Endometrial microvascular endothelial cells (primary cell): Measurements from ENCODE around the gene GPR137. TPM values are rescaled to one million over a fixed set of nuclear protein-coding genes. Genes with fewer than 3 reads are reported as not detected.
"Not testable (repeated sequence)": the region's sequence is repeated elsewhere in the genome, so short reads cannot be mapped to it uniquely, and the experiment has no call there.

ENCODE experiments used
- in situ Hi-C: cut with HindIII; loops from 2 replicates; pipeline ENCODE4 v1.10.0; 2017; ENCODE audit warnings: low sequenced_read_pairs, low pct_unique_long_range_greater_than_20kb; ENCODE audit errors: inconsistent ontology term
- total RNA-seq: library from RNA; depleted of rRNA; stranded (reverse); fragments of >200 nt; gene quantifications from one replicate; pipeline ENCODE4 v1.2.3, GENCODE V29; 2015; ENCODE audit errors: inconsistent ontology term

GPR137 gene
- total RNA-seq, 1 donor from 2014 or later = 26.8 TPM

- in situ Hi-C loops = no loop called here
These were observed 9.1 kb downstream of the GPR137 start for GRCh38 chr11:64294774-64295173.

- in situ Hi-C loops = no loop called here
These were observed 10.1 kb downstream of the GPR137 start for GRCh38 chr11:64295760-64296159.

DNA sequence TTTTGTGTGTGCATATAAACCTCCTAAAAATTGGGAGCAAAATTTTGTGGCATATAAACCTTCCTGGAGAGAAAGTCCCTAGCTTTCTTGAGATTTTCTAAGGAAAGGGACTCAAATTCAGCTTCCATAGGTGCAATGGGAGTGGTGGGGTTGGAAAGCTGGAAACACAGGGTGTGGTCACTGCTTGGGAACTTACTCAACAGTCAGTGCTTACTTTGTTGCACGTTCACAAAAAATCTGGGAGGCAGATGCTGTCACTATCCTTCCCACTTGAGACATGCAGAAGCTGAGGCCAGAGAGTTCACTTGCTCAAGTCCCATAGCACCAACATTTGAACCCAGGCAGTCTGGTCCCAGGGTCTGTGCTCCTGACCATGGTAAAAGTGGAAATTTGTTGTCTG lies 10.6 kb downstream of the GPR137 start:
- in situ Hi-C loops = no loop called here

DNA sequence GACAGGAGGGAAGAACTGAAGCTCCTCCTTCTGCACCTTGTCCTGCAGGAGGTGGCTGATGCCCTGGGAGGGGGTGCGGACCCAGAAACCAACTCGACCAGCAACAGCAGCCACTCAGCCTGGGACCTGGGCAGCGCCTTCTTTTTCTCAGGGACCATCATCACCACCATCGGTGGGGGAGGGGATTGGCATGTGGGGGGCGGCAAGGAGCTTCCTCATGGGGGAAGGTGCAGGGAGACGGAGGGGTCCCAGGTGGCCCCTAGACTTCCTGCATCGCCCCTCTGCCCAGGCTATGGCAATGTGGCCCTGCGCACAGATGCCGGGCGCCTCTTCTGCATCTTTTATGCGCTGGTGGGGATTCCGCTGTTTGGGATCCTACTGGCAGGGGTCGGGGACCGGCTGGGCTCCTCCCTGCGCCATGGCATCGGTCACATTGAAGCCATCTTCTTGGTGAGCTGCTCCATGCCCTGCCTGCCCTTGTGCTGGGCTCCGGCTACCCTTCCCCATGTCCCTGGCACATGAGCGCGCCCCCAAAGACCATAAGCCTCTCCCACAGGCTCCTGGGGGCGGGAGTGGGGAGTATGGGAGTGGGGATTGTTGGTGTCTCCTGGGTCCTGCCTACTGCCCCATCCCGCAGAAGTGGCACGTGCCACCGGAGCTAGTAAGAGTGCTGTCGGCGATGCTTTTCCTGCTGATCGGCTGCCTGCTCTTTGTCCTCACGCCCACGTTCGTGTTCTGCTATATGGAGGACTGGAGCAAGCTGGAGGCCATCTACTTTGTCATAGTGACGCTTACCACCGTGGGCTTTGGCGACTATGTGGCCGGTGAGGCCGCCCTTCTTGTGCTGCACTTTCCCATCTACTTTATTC lies 11.4 kb downstream of the GPR137 start:
- in situ Hi-C loops = no loop called here

DNA sequence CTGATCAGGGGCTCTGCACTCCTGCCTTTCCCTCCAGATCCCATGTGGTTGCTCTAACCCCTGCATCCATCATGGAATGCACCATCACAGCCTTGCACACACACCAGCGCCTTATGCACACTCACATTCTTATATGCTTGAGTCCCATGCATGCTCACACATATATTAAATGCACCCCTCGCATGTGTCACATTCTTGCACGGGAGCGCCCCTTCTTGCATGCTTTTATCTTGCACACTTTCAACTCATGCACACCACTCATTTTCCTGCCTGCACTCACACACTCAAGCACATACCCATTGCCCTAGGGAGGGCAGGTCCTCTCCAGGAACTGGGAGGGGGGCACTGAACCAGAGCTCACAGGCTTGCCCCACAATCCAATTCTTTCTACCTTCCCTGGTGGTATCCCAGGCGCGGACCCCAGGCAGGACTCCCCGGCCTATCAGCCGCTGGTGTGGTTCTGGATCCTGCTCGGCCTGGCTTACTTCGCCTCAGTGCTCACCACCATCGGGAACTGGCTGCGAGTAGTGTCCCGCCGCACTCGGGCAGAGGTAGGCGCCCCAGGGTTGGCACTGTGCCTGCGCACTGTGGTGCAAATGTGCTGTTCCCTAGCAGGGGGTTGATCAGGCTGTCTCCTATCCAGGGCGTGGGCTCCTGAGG lies 12.2 kb downstream of the GPR137 start:
- in situ Hi-C loops = no loop called here

- in situ Hi-C loops = no loop called here
These were observed 13.6 kb downstream of the GPR137 start for GRCh38 chr11:64298966-64299846.

DNA sequence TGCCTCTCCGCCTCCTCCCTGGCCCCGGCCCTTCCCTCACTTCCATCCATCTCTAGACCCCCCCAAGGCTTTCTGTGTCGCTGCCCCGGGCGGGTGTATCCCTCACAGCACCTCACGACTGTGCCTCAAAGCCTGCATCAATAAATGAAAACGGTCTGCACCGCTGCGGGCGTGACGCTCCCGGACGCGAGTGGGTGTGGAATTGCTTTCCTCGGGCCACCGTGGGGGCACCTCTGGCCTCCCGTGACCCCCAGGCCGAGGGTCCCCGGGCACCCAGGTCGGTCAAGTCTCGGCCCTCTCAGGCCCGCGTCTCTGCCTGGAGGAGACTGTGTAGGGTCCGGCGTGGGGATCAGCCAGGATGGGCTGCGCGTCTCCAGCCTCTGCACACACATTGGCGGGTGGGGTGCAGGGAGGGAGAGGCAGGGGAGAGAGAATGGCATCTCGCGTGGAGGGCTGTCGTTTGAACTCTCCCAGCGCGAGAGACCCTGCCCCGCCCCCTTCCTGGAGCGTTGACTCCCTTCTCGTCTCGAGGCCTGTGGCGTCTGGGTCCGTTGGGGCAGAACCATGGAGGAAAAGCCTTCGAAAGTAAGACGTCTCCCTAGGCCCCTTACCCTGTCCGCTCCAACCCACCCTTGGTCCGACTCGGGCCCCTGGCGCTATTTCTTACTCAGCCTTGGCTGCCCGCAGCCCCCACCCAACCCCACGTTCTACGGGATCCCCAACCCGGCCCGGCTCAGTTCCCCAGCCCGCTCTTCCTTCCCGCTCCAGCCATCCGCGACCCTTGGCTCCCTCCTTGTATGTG lies 14.4 kb downstream of the GPR137 start, which contains the start of gene CATSPERZ:
Gene CATSPERZ, plus strand, starts transcription at position 512 of the 802 bp plus-strand sequence. Its CDS starts 53 bp downstream, at position 565.
- in situ Hi-C loops = no loop called here

DNA sequence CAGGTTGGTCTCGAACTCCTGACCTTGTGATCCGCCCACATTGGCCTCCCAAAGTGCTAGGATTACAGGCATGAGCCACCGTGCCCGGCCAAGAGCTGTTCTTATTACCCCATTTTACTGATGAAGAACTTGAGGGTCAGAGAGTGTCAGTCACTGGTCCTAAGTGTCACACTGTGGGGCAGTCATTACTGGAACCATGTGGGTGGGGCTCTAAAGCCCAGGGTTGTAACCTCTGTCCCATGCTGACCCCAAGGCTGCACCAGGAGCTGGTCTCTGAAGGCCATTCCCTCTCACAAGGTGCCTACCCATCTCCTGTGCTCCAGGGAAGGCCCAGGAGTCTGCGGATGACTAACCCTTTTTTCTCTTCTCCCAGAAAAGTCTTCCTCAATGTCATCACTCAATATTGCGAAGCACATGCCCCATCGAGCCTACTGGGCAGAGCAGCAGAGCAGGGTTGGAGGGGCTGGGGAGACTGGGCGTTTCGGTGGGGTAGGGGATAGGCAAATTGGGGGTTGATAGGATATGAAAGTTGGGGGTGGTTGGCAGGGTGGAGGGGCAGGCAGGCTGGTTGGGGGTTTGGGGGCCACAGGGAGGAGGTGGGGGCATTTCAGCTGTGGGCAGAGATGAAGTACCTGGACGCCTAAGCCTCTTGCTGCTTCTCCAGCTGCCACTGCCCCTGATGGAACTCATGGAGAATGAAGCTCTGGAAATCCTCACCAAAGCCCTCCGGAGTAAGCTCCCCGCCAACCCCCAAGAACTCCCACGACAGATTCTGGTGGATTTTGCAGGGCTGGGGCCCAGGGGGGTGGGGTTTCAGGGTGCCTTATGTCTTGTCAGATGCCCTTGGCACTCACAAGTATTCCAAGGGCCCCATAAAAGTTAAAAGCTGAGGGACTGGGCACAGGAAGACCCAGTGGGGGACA lies 17.7 kb downstream of the GPR137 start:
- in situ Hi-C loops = no loop called here

DNA sequence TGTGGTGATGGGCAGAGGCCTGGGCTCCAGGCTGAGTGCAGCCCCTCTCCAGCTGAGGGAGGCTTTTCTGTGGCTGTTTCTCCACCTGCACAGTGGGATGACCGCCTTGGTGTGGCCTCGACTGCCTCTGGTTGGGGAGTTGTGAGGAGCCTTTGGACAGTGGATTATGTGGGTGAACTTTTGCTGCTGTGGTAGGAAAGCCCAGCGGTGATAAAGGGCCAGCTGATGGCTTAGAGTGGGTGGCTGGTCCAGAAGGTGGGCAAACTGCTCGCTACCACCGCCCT lies 18.3 kb downstream of the GPR137 start:
- in situ Hi-C loops = no loop called here

GRCh38 chr11:64304316-64305072 lies 18.8 kb downstream of the GPR137 start:
- in situ Hi-C loops = no loop called here

GRCh38 chr11:64305075-64305690 lies 19.5 kb downstream of the GPR137 start, which contains the start of gene ESRRA:
ESRRA (plus strand) TSS chr11:64305524; CDS start chr11:64307180, 1,656 bp downstream.
- in situ Hi-C loops = no loop called here

DNA sequence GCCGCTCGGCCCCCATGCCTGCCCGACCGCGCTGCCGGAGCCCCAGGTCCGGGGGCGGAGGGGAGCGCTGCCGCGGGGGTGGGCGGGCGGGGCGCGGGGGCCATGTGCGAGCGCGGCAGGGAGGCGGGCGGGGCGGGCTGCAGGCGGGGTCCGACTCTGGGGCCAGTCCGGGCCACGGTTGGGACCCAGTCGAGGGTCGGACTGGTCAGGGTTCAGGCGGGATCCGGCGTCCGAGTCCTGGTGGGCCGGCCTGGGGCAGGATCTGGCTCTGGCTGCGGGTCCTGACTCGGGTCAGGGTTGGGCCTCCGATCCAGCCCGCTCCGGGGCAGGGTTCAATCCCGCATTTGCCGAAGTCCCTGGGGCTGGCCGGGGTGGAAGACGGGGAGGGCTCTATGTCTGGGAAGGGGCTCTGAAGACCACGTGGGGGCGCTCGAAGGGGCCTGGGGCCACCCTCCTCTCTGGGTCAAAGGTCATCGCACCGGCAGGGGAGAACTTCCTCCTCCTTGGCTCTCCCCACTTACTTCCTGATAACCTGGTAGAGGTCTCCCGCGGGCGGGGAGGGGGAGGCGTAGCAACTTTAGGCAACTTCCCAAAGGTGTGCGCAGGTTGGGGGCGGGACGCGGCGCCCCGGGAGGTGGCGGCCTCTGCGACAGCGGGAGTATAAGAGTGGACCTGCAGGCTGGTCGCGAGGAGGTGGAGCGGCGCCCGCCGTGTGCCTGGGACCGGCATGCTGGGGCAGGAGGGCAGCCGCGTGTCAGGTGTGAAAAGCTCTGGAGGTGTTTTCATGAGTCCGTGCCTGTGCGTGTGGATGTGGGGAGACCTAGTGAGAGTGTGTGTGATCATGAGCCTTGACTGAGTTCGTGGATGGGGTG lies 20.3 kb downstream of the GPR137 start:
- in situ Hi-C loops = no loop called here

DNA sequence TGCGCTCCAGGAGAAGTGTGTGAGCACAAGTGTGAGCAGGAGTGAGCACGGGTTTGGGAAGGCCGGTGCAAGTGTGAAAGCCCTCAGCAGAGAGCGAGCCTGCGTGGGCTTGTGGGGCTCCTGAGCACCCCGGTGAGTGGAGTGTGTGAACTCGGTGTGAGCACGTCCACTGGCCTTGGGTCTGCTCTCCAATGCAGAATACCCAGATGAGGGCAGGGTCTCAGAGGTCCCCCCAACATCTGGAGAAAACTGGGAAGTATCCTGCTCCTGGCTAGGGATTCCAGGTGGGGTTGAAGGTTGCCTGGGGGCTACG lies 20.9 kb downstream of the GPR137 start:
- in situ Hi-C loops = no loop called here

DNA sequence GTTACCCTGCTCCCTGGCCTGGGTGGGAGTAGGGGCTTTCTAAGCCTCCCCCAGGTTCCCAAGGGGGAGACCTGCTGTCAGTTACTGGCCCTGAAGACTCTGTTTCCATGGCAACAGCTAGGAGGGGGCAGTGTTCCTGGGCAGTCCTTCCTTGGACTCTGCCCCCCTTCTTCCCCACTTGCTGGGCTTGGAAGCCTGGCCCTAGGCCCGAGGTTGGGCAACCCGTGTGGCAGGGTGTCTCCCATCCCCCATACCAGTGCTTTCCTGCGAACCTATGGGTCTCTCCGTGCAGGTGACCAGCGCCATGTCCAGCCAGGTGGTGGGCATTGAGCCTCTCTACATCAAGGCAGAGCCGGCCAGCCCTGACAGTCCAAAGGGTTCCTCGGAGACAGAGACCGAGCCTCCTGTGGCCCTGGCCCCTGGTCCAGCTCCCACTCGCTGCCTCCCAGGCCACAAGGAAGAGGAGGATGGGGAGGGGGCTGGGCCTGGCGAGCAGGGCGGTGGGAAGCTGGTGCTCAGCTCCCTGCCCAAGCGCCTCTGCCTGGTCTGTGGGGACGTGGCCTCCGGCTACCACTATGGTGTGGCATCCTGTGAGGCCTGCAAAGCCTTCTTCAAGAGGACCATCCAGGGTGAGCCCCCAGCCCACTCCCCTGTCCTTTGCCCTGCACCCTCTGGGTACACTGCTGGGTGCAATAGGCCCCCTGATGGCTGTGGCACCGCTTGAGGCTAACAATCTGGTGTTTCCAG lies 21.4 kb downstream of the GPR137 start:
- in situ Hi-C loops = no loop called here

- in situ Hi-C loops = not testable (repeated sequence)
These were observed 22.1 kb downstream of the GPR137 start for GRCh38 chr11:64307795-64308194.
